Measurements from ENCODE around the gene LOC128125822.

DNA sequence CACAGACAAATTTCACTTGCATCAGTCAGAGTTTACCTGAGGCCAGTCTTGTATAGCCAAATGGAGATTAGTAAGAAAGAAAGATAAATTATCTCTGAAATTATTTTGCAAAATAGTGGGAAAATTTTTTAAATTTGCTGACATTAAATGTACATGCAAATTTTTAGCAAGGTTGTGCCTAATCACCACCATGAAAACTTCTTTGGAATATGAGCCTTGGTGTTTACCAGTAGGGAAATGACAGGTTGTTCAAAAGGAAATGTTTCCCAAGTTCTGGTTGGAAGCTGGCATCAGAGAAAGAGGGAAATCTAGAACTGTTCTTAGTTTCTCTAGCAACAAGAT is 34.4 kb upstream of the LOC128125822 start:
- no peak for TF ChIP-seq POLR2A (IDR thresholded peaks at IDR 0.05)
- TF ChIP-seq, protein P1, sequence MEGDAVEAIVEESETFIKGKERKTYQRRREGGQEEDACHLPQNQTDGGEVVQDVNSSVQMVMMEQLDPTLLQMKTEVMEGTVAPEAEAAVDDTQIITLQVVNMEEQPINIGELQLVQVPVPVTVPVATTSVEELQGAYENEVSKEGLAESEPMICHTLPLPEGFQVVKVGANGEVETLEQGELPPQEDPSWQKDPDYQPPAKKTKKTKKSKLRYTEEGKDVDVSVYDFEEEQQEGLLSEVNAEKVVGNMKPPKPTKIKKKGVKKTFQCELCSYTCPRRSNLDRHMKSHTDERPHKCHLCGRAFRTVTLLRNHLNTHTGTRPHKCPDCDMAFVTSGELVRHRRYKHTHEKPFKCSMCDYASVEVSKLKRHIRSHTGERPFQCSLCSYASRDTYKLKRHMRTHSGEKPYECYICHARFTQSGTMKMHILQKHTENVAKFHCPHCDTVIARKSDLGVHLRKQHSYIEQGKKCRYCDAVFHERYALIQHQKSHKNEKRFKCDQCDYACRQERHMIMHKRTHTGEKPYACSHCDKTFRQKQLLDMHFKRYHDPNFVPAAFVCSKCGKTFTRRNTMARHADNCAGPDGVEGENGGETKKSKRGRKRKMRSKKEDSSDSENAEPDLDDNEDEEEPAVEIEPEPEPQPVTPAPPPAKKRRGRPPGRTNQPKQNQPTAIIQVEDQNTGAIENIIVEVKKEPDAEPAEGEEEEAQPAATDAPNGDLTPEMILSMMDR (IDR thresholded peaks at IDR 0.05): no peak

Measured in testis (tissue), 2 donors.